Type B pancreatic cell (in vitro differentiated cells): Measurements from ENCODE around the gene PDE2A. TPM values are rescaled to one million over a fixed set of nuclear protein-coding genes. Genes with fewer than 3 reads are reported as not detected.

Experiments
- DNase-seq: peaks from one replicate; pipeline ENCODE4 v3.0.0; 2021; ENCODE audit warnings: mixed read lengths; ENCODE audit not compliant: unreplicated experiment; ENCODE audit errors: extremely low spot score
- H3K27ac Mint-ChIP-seq: 2 replicates; pipeline ENCODE4 v1.8.0; 2021; ENCODE audit warnings: mild to moderate bottlenecking, mixed read lengths
- H3K27me3 Mint-ChIP-seq: 2 replicates; pipeline ENCODE4 v1.8.0; 2021; ENCODE audit warnings: mixed read lengths
- H3K36me3 Mint-ChIP-seq: 2 replicates; pipeline ENCODE4 v1.8.0; 2021; ENCODE audit warnings: mixed read lengths
- H3K4me1 Mint-ChIP-seq: one replicate; pipeline ENCODE4 v1.8.0; 2021; ENCODE audit warnings: mixed read lengths; ENCODE audit not compliant: unreplicated experiment
- H3K4me3 Mint-ChIP-seq: 2 replicates; pipeline ENCODE4 v1.8.0; 2021; ENCODE audit warnings: mild to moderate bottlenecking, mixed read lengths
- H3K9me3 Mint-ChIP-seq: 2 replicates; pipeline ENCODE4 v1.8.0; 2021; ENCODE audit warnings: mixed read lengths
- total RNA-seq: library from RNA; stranded (reverse); gene quantifications from 2 replicates; pipeline ENCODE4 v1.2.1, GENCODE V29; 2021; ENCODE audit warnings: low replicate concordance
- TF ChIP-seq, protein P1 (sequence below): fragments of 200-600 bp; sonication (generic); conservative IDR thresholded peaks from 2 replicates; pipeline ENCODE4 v1.5.0; 2021; ENCODE audit warnings: antibody characterized with exemption, mild to moderate bottlenecking

PDE2A gene
- total RNA-seq, 1 donor from 2014 or later, result 2.8 TPM

DNA sequence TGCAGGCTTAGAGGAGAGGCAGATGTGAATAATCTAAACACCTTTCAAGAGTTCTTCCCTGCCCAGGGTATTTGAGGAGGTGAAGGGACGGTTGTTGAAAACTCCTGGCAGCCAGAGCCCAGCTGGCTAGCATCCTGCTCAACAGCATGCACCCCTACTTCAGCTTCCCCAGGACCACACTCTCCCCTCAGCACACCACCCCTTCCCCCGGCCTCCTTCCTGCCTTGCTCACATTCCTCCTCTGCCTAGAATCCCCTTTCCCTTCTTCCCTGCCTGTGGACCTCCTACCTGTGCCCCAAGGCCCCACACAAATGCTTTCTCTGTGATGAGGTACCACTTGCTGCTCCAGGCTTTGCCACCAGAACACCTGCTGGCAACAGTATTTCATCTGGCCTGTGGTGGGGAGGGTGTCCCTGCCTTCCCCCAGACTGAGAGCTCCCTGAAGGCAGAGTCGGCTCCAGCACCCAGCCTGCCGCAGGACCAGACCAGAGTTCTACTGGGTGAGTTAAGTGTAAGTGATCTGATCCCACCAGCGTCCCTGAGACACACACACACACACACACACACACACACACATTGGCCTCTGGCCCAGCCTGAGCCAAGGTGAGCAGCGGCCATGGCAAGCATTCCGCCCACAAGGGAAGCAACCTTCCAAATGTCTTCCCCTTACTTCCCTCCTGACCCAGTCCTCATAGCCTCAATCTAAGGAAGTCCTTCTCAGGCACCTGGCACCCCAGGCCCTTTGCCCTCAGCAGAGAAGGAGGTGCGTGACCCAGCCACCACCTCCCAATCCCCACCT lies 79.5 kb downstream of the PDE2A start:
- DNase-seq, result no peak
- Mint-ChIP-seq H3K27me3 (peaks cover 90% of the 10 kb centered on the region), H3K4me1 (peaks cover 11% of the 10 kb centered on the region), H3K4me3 (no peak overlapping the region), H3K36me3 (no peaks in the 10 kb centered on the region), H3K27ac (no peak overlapping the region), H3K9me3 (no peaks in the 10 kb centered on the region)
- TF ChIP-seq, protein P1, sequence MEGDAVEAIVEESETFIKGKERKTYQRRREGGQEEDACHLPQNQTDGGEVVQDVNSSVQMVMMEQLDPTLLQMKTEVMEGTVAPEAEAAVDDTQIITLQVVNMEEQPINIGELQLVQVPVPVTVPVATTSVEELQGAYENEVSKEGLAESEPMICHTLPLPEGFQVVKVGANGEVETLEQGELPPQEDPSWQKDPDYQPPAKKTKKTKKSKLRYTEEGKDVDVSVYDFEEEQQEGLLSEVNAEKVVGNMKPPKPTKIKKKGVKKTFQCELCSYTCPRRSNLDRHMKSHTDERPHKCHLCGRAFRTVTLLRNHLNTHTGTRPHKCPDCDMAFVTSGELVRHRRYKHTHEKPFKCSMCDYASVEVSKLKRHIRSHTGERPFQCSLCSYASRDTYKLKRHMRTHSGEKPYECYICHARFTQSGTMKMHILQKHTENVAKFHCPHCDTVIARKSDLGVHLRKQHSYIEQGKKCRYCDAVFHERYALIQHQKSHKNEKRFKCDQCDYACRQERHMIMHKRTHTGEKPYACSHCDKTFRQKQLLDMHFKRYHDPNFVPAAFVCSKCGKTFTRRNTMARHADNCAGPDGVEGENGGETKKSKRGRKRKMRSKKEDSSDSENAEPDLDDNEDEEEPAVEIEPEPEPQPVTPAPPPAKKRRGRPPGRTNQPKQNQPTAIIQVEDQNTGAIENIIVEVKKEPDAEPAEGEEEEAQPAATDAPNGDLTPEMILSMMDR, result no peak

DNA sequence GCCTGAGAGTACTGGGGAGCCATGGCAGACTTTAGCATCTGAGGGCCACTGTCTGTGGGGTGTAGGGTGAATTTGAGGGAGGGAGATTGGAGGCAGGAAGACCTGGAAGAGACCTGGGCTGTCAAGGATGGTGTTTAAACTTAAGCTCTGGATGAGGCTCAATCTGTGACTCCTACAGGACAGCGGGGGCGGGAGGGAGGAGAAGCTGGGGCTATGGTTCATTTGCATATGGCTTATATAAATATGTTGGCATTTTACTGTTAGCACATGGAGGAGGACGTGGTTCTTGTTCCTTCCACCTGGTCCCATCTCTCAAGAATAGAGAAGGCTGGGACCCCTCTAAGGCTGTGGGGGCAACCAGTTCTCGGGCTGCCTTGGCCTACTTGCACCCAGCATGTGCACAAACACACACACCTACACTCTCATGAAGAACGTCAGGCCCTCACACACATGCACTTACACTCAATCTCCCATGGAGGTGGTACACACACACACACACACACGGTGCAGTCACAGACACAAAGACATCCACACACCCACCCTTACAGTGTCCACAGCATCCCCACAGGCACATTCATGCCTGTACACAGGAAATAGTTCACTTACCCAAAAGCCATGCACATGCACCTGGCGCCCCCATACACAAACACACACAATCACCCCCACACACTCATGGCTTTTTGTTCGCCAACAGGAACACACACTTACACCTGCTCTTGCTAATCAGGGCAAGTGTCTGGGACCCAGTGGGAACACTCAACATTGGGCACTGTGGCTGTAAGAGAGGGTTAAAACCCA lies 81.3 kb downstream of the PDE2A start:
- H3K4me3 Mint-ChIP-seq, result no peak overlapping the region

DNA sequence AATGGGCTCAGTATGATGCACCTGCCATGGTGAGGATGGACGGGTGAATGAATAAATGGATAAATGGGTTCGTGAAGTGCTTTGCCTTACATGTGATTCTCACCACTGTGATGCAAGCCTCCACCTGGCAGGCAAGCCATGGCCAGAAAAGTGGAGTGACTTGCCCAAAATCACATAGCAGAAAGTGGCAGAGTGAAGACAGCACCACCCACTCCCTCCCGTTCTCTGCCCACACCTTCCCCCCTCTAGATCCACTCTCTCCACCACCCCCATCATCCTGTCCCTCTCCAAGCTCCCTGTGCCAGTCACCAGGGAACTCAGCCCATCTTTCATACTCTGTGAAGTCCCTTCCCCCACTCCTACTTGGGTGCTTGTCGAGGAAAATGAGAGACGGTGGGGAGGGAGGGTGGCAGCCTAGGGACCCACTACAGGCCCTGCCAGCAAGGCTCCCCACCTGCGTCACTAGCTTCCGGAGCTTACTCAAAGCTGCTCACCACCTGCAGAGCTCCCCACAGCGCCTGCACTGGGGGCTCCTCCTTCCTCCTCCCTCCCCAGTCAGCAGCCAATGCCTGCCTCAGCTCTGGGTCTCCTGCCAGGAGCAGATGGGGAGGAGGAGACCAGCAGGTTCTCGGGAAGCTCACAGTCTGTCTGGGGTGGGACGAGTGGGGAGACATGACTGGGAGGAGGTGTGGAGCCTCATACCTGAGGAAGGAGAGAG lies 82.3 kb downstream of the PDE2A start:
- H3K4me3 Mint-ChIP-seq, result no peak overlapping the region
- peaks cover 93% of the 10 kb centered on the region for H3K27me3 Mint-ChIP-seq
- DNase-seq, result no peak
- H3K9me3 Mint-ChIP-seq, result no peaks in the 10 kb centered on the region
- TF ChIP-seq, protein P1, result no peak
- peaks cover 11% of the 10 kb centered on the region for H3K4me1 Mint-ChIP-seq
- no peak overlapping the region for H3K27ac Mint-ChIP-seq
- no peaks in the 10 kb centered on the region for H3K36me3 Mint-ChIP-seq

More for the DNA sequence above, 81.3 kb downstream of the PDE2A start:
- no peak for DNase-seq
- Mint-ChIP-seq H3K27me3 (peaks cover 92% of the 10 kb centered on the region), H3K36me3 (no peaks in the 10 kb centered on the region), H3K4me1 (peaks cover 11% of the 10 kb centered on the region), H3K27ac (peak overlapping the region; percentile 20), H3K9me3 (no peaks in the 10 kb centered on the region)
- TF ChIP-seq, protein P1, result no peak

DNA sequence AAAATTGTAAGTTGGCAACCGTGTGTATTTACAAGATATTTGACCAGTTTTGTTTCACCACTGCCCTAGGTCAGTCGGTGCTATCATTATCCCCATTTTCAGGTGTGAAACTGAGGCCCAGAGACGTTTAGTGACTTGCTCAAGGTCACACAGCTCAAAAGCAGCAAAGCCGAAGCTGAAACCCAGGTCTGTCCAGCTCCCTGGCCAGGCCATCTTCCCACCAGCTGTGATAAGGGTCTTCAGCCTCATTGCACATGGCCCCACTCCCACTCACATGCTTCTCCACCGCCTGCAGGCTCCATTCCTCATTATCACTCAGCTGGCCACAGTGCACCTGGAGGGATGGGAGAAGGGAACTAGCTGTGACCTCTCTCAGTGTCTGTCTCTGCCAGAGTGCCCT lies 83.2 kb downstream of the PDE2A start:
- H3K27me3 Mint-ChIP-seq, result peaks cover 91% of the 10 kb centered on the region
- H3K27ac Mint-ChIP-seq, result no peak overlapping the region
- H3K4me3 Mint-ChIP-seq, result peak overlapping the region; percentile 76
- TF ChIP-seq, protein P1, result no peak
- no peaks in the 10 kb centered on the region for H3K36me3 Mint-ChIP-seq
- H3K4me1 Mint-ChIP-seq, result peaks cover 11% of the 10 kb centered on the region
- no peaks in the 10 kb centered on the region for H3K9me3 Mint-ChIP-seq
- no peak for DNase-seq
